Chondrocyte (in vitro differentiated cells): ENCODE results near the gene ELAVL3. TPM values are rescaled to one million over a fixed set of nuclear protein-coding genes. Genes with fewer than 3 reads are reported as not detected.
A peak's percentile ranks its signal among the peaks of the same experiment; 100 is the strongest.
"Not testable (repeated sequence)": the region's sequence is repeated elsewhere in the genome, so short reads cannot be mapped to it uniquely, and the experiment has no call there.

ENCODE experiments used
- DNase-seq: peaks from one replicate; pipeline ENCODE4 v3.0.0; 2021; ENCODE audit warnings: mixed read lengths, low spot score
- H3K27ac Mint-ChIP-seq: one replicate; pipeline ENCODE4 v1.8.0; 2021; ENCODE audit warnings: mild to moderate bottlenecking, moderate library complexity, mixed read lengths; ENCODE audit not compliant: unreplicated experiment
- H3K27me3 Mint-ChIP-seq: 2 replicates; pipeline ENCODE4 v1.8.0; 2021; ENCODE audit warnings: low read depth, mixed read lengths
- H3K36me3 Mint-ChIP-seq: 2 replicates; pipeline ENCODE4 v1.8.0; 2021; ENCODE audit warnings: low read depth, mixed read lengths
- H3K4me1 Mint-ChIP-seq: 2 replicates; pipeline ENCODE4 v1.8.0; 2021; ENCODE audit warnings: low read depth, mild to moderate bottlenecking, mixed read lengths
- H3K4me3 Mint-ChIP-seq: one replicate; pipeline ENCODE4 v1.8.0; 2021; ENCODE audit warnings: mild to moderate bottlenecking, moderate library complexity, mixed read lengths; ENCODE audit not compliant: unreplicated experiment
- H3K9me3 Mint-ChIP-seq: 2 replicates; pipeline ENCODE4 v1.8.0; 2021; ENCODE audit warnings: low read depth, mixed read lengths
- total RNA-seq: library from RNA; stranded (reverse); gene quantifications from 3 replicates; pipeline ENCODE4 v1.2.1, GENCODE V29; 2021
- TF ChIP-seq, protein P1 (sequence below): fragments of 200-600 bp; sonication (generic); IDR thresholded peaks from 2 replicates; pipeline ENCODE4 v1.5.0; 2021; ENCODE audit warnings: antibody characterized with exemption, mild to moderate bottlenecking, moderate library complexity

The ELAVL3 gene
- total RNA-seq, 1 donor from 2014 or later = 0.07 TPM

DNA sequence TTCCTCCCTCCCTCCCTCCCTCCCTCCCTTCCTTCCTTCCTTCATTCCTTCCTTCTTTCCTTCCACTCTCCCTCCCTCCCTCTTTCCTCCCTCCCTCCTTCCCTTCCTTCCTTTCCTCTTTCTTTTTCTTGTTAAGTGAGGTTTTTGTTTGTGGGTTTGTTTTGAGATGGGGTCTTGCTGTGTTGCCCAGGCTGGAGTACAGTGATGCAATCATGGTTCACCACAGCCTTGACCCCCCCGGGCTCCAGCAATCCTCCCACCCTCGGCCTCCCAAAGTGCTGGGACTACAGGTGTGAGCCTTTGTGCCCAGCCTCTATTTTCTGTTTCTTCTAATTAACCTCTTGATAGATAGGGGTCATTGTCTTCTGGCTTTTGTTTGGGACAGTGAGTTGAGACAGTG lies 19.4 kb downstream of the ELAVL3 start:
- Mint-ChIP-seq H3K4me1 (no peaks in the 10 kb centered on the region), H3K9me3 (no peaks in the 10 kb centered on the region), H3K36me3 (no peaks in the 10 kb centered on the region), H3K27me3 (peaks cover 4% of the 10 kb centered on the region), H3K27ac (no peak overlapping the region), H3K4me3 (no peak overlapping the region)
- no peak for DNase-seq
- TF ChIP-seq, protein P1, sequence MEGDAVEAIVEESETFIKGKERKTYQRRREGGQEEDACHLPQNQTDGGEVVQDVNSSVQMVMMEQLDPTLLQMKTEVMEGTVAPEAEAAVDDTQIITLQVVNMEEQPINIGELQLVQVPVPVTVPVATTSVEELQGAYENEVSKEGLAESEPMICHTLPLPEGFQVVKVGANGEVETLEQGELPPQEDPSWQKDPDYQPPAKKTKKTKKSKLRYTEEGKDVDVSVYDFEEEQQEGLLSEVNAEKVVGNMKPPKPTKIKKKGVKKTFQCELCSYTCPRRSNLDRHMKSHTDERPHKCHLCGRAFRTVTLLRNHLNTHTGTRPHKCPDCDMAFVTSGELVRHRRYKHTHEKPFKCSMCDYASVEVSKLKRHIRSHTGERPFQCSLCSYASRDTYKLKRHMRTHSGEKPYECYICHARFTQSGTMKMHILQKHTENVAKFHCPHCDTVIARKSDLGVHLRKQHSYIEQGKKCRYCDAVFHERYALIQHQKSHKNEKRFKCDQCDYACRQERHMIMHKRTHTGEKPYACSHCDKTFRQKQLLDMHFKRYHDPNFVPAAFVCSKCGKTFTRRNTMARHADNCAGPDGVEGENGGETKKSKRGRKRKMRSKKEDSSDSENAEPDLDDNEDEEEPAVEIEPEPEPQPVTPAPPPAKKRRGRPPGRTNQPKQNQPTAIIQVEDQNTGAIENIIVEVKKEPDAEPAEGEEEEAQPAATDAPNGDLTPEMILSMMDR = no peak

DNA sequence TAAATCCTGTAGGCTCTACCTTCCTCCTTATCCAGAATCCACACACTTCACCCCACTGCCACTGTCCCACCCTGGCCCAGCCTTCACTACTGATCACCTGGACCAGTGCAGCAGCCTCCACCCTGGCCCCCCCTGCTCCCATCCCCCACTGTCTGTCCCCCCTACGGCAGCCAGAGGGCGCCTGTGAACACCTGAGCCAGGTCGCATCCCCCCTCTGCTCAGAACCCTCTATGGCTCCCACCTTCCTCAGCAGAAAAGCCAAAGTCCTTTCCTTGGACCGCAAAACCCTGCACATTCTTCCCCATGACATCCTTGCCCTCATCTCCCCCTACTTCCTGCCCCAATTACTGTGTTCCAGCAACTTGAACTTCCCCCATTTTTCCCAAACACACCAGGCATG lies 20.6 kb downstream of the ELAVL3 start:
- Mint-ChIP-seq H3K36me3 (no peaks in the 10 kb centered on the region), H3K27me3 (peaks cover 4% of the 10 kb centered on the region), H3K9me3 (no peaks in the 10 kb centered on the region), H3K4me1 (no peaks in the 10 kb centered on the region), H3K4me3 (no peak overlapping the region), H3K27ac (no peak overlapping the region)
- no peak for DNase-seq
- TF ChIP-seq, protein P1 = peak; percentile 58

DNA sequence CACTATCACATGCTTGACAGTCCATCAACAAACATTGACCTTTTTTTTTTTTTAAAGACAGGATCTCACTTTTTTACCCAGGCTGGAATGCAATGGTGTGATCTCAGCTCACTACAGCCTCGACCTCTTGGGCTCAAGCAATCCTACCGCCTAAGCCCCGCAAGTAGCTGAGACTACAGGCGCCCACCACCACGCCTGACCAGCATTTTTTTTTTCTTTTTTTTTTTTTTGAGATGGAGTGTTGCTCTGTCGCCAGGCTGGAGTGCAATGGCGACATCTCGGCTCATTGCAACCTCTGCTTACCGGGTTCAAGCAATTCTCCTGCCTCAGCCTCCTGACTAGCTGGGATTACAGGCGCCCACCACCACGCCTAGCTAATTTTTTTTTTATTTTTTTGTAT lies 21.9 kb downstream of the ELAVL3 start:
- not testable (repeated sequence) for H3K4me3 Mint-ChIP-seq, H3K27me3 Mint-ChIP-seq, H3K27ac Mint-ChIP-seq

DNA sequence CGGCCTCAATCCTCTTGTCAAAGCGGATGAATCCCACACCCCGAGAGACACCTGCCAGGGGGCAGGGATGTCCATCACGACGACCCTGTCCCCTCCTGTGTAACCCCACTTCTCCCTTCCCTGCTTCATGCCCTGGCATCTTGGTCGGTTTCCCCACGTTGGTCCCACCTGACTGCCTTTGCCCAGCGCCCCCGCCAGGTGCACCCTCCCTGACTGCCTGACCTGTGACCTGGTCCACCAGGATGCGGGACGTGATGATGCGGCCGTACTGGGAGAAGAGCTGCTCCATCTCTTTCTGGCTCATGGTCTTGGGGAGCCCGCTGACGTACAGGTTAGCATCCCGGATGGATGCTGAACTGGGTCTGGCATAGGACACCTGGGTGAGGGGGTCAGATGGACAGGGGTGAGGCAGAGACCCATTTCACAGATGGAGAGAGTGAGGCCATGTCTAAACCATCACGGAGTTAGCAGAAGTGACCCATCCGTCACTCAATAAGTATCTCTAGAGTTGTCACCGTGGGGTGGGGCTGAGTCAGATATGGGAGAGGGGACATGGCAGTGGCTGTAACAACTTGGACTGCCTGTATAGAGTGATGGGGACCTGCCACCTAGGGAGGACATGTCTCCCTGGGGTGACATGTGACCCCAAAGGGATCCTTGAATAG lies 22.5 kb downstream of the ELAVL3 start:
- Mint-ChIP-seq H3K9me3 (no peaks in the 10 kb centered on the region), H3K36me3 (no peaks in the 10 kb centered on the region), H3K4me1 (no peaks in the 10 kb centered on the region), H3K4me3 (no peak overlapping the region), H3K27me3 (peaks cover 4% of the 10 kb centered on the region), H3K27ac (no peak overlapping the region)
- TF ChIP-seq, protein P1 = no peak
- DNase-seq = no peak

More for the DNA sequence above, 21.9 kb downstream of the ELAVL3 start:
- H3K9me3 Mint-ChIP-seq, DNase-seq, H3K36me3 Mint-ChIP-seq, H3K4me1 Mint-ChIP-seq: not testable (repeated sequence)

DNA sequence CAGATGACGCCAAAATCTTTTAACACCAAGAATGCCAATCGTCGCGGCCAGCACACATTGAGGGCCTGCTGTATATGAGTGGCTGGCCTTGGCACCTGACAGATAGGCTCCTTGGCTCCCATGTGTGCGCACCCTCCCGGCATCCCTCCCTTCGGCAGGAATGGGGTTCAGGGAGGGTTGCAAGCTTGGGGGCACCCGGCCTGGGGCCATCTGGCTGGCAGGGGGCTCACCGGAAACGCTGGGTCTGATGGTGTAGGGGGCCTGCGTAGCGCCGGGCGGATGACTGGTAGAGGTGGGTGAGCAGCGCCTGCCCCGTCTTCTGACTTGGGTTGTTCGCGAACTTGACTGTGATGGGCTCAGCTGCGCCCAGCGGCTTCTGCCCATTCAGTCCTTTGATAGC lies 23.0 kb downstream of the ELAVL3 start:
- TF ChIP-seq, protein P1 = no peak
- Mint-ChIP-seq H3K4me3 (no peak overlapping the region), H3K9me3 (no peaks in the 10 kb centered on the region), H3K27me3 (peaks cover 4% of the 10 kb centered on the region), H3K36me3 (no peaks in the 10 kb centered on the region), H3K4me1 (no peaks in the 10 kb centered on the region), H3K27ac (no peak overlapping the region)
- DNase-seq = no peak

DNA sequence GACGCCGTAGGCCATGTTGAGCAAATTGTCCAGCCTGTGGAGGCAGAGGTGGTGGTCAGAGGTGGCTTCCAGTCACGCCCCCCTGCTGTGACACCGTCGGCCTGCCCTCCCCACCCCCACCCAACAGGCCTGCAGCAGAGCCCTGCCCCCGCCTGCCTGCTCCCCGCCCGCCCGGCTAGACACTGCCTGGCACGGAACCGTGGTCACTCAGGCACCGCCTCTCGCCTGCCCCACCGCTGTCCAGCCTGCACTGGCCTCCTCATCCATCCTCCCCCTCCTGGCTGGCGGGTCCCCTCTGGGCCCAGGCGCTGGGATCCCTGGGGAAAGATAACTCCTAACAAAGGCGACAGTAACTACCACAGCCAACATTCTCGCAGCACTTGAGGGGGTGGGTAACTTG lies 23.7 kb downstream of the ELAVL3 start:
- no peak overlapping the region for H3K4me3 Mint-ChIP-seq
- H3K9me3 Mint-ChIP-seq = no peaks in the 10 kb centered on the region
- DNase-seq = no peak
- peaks cover 4% of the 10 kb centered on the region for H3K27me3 Mint-ChIP-seq
- TF ChIP-seq, protein P1 = no peak
- H3K36me3 Mint-ChIP-seq = no peaks in the 10 kb centered on the region
- H3K4me1 Mint-ChIP-seq = peaks cover 4% of the 10 kb centered on the region
- H3K27ac Mint-ChIP-seq = no peak overlapping the region
